ENCODE results near the gene LTBP1. TPM values are rescaled to one million over a fixed set of nuclear protein-coding genes. Genes with fewer than 3 reads are reported as not detected.

LTBP1 gene
- total RNA-seq, 1 experiment from 2014 or later: 28.5 TPM

- Histone ChIP-seq H2BK15ac (ENCODE audit: low read depth, low read length) (no peak overlapping the region), H3K9ac (ENCODE audit: extremely low read depth, insufficient read length, low read length) (no peak overlapping the region), H3K79me1 (ENCODE audit: insufficient read depth, low read depth, low read length, poor library complexity, severe bottlenecking) (no peaks in the 10 kb centered on the region), H3K4ac (ENCODE audit: low read depth, low read length) (no peak overlapping the region), H3K14ac (ENCODE audit: insufficient read depth, low read length) (no peak overlapping the region), H2BK5ac (ENCODE audit: insufficient read length, low read length) (no peak overlapping the region), H3K23ac (ENCODE audit: insufficient read length, low read depth, low read length) (no peak overlapping the region), H2AFZ (ENCODE audit: low read length) (no peak overlapping the region), H3K23me2 (ENCODE audit: insufficient read length, low read depth, low read length, poor library complexity, severe bottlenecking) (no peaks in the 10 kb centered on the region), H4K5ac (ENCODE audit: insufficient read length, low read depth, low read length) (no peak overlapping the region), H3K79me2 (ENCODE audit: insufficient read depth, low read length) (no peaks in the 10 kb centered on the region), H3K27me3 (ENCODE audit: insufficient read depth, low read length) (no peaks in the 10 kb centered on the region), H3K18ac (ENCODE audit: insufficient read length, low read depth, low read length) (no peak overlapping the region), H4K91ac (ENCODE audit: insufficient read length, low read depth, low read length) (no peak overlapping the region), H3K4me2 (ENCODE audit: insufficient read depth, insufficient read length, low read length) (no peak overlapping the region), H3K56ac (ENCODE audit: insufficient read length, low read depth, low read length) (no peak overlapping the region), H2AK5ac (ENCODE audit: insufficient read length, low read length) (no peak overlapping the region), H3K9me3 (ENCODE audit: control insufficient read depth, low read depth, low read length) (no peaks in the 10 kb centered on the region), H4K8ac (replicated peaks; ENCODE audit: insufficient read length, low read depth, low read length) (no peak overlapping the region), H2BK120ac (ENCODE audit: low read depth, low read length, poor library complexity, severe bottlenecking) (no peak overlapping the region), H2BK12ac (ENCODE audit: insufficient read length, low read depth, low read length) (no peak overlapping the region), H4K20me1 (ENCODE audit: control insufficient read depth, insufficient read depth, insufficient read length) (no peaks in the 10 kb centered on the region), H3K27ac (ENCODE audit: insufficient read length, low read depth, low read length) (no peak overlapping the region), H3K4me1 (ENCODE audit: insufficient read depth, low read length) (no peaks in the 10 kb centered on the region), H2BK20ac (ENCODE audit: low read depth, low read length, poor library complexity, severe bottlenecking) (no peak overlapping the region), H3T11ph (ENCODE audit: low read length) (no peak overlapping the region)
- Mint-ChIP-seq H3K27me3 (ENCODE audit: low read depth) (no peaks in the 10 kb centered on the region), H3K9me3 (no peaks in the 10 kb centered on the region), H3K27ac (peak overlapping the region in 1 of 3 experiments; percentile 33; a peak in 1 of 7 replicates), H3K4me3 (no peak overlapping the region), H3K36me3 (ENCODE audit: insufficient read depth in 1 of 3, low read depth in 3 of 3) (peaks cover 0 to 2% (median 0%) of the 10 kb centered on the region in 3 experiments; a peak in 1 of 7 replicates), H3K4me1 (peaks cover 14 to 15% of the 10 kb centered on the region in 2 experiments)
- no CpG with 5 or more reads among the region's 4 CpGs for WGBS (ENCODE audit: extremely low coverage, insufficient read length, low lambda C conversion rate)
- DNase-seq: no peak
- TF ChIP-seq CTCF (conservative IDR thresholded peaks at IDR 0.05): no peak
Measured at GRCh38 chr2:33131111-33131510, 184.4 kb downstream of the LTBP1 start.
